Astrocyte (in vitro differentiated cells and primary cell): ENCODE data around the gene SNAPC4. TPM values are rescaled to one million over a fixed set of nuclear protein-coding genes. Genes with fewer than 3 reads are reported as not detected.

Source experiments
- DNase-seq: peaks from one replicate; pipeline ENCODE4 v3.0.0-alpha.2; 2010; ENCODE audit warnings: low read depth
- FAIRE-seq: peaks from 2 replicates; lab custom pipeline; 2011; peaks lifted over from hg19 to GRCh38; lab: Jason Lieb, UNC
- H2AFZ ChIP-seq: 2 replicates; pipeline ENCODE4 v1.6.0; 2012; ENCODE audit warnings: low read depth, low read length, inconsistent platforms
- H3K27ac ChIP-seq: 2 replicates; pipeline ENCODE4 v1.5.1; 2011; ENCODE audit warnings: low read depth, low read length, inconsistent platforms
- H3K27me3 ChIP-seq: 2 replicates; pipeline ENCODE4 v1.6.0; 2011; ENCODE audit warnings: low read length, inconsistent platforms; ENCODE audit not compliant: insufficient read depth
- H3K36me3 ChIP-seq: 2 replicates; pipeline ENCODE4 v1.5.1; 2011; ENCODE audit warnings: low read length, inconsistent platforms; ENCODE audit not compliant: insufficient read depth
- H3K4me1 ChIP-seq: 2 replicates; pipeline ENCODE4 v1.5.1; 2011; ENCODE audit warnings: low read length, inconsistent platforms; ENCODE audit not compliant: insufficient read depth
- H3K4me2 ChIP-seq: 2 replicates; pipeline ENCODE4 v1.6.0; 2012; ENCODE audit warnings: low read length, inconsistent platforms
- H3K4me3 ChIP-seq: 2 replicates; pipeline ENCODE4 v1.5.1; 2011; ENCODE audit warnings: low read depth, mild to moderate bottlenecking, low read length, inconsistent platforms; ENCODE audit not compliant: insufficient read depth
- H3K79me2 ChIP-seq: 2 replicates; pipeline ENCODE4 v1.6.0; 2012; ENCODE audit warnings: mild to moderate bottlenecking, low read length, inconsistent platforms; ENCODE audit not compliant: insufficient read depth
- H3K9ac ChIP-seq: 2 replicates; pipeline ENCODE4 v1.6.0; 2012; ENCODE audit warnings: mild to moderate bottlenecking, low read length, inconsistent platforms
- H3K9me3 ChIP-seq: 2 replicates; pipeline ENCODE4 v1.5.1; 2012; ENCODE audit warnings: low read depth, mild to moderate bottlenecking, low read length, inconsistent platforms; ENCODE audit not compliant: insufficient read depth
- H4K20me1 ChIP-seq: 2 replicates; pipeline ENCODE4 v1.6.0; 2012; ENCODE audit warnings: low read length, inconsistent platforms; ENCODE audit not compliant: insufficient read depth
- H3K27ac Mint-ChIP-seq: one replicate; pipeline ENCODE4 v1.8.0; 2021; ENCODE audit warnings: mild to moderate bottlenecking, mixed read lengths; ENCODE audit not compliant: unreplicated experiment
- H3K27me3 Mint-ChIP-seq: one replicate; pipeline ENCODE4 v1.8.0; 2021; ENCODE audit warnings: low read depth, mixed read lengths; ENCODE audit not compliant: unreplicated experiment
- H3K36me3 Mint-ChIP-seq: one replicate; pipeline ENCODE4 v1.8.0; 2021; ENCODE audit warnings: low read depth, mixed read lengths; ENCODE audit not compliant: unreplicated experiment
- H3K4me1 Mint-ChIP-seq: one replicate; pipeline ENCODE4 v1.8.0; 2021; ENCODE audit warnings: low read depth, mixed read lengths; ENCODE audit not compliant: unreplicated experiment
- H3K4me3 Mint-ChIP-seq: one replicate; pipeline ENCODE4 v1.8.0; 2021; ENCODE audit warnings: mild to moderate bottlenecking, moderate library complexity, mixed read lengths; ENCODE audit not compliant: unreplicated experiment
- H3K9me3 Mint-ChIP-seq: one replicate; pipeline ENCODE4 v1.8.0; 2021; ENCODE audit warnings: mild to moderate bottlenecking, mixed read lengths; ENCODE audit not compliant: unreplicated experiment
- EZH2 ChIP-seq: IDR thresholded peaks from 2 replicates; pipeline ENCODE4 v1.6.1; 2012; ENCODE audit warnings: mild to moderate bottlenecking, low read length, inconsistent platforms; ENCODE audit not compliant: insufficient read depth
- total RNA-seq: library from RNA; stranded (reverse); gene quantifications from 2 replicates; pipeline ENCODE4 v1.2.1, GENCODE V29; 2021
- TF ChIP-seq, protein P1 (sequence below): IDR thresholded peaks from 2 replicates; pipeline ENCODE4 v1.5.1; 2011; ENCODE audit warnings: low read depth, mild to moderate bottlenecking, inconsistent platforms, low read length, moderate library complexity; ENCODE audit not compliant: insufficient read depth

SNAPC4 gene
- total RNA-seq, 1 donor from 2014 or later = 18.6 TPM

DNA sequence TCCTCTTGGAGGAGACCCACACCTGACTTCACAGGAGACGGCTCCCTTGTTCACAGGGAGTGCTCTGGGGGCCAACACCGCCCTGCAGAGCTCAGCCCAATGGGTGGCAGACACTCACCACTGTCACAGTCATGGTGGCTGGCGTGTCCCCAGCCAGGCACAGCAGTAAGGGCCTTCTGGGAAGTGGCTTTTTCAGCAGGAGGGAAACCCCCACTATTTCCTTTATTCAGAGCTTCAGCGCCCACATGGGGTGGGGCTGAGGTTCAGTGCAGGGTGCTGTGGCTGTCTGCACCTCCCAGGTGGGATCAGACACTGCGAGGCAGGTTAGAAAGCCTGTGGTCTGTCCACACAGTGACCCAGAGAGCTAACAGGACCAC lies 3.6 kb upstream of the SNAPC4 start:
- H3K27me3 ChIP-seq = no peaks in the 10 kb centered on the region
- Mint-ChIP-seq H3K9me3 (no peaks in the 10 kb centered on the region), H3K36me3 (peaks cover 9% of the 10 kb centered on the region), H3K4me1 (peaks cover 11% of the 10 kb centered on the region), H3K27ac (no peak overlapping the region), H3K27me3 (no peaks in the 10 kb centered on the region), H3K4me3 (no peak overlapping the region)
- DNase-seq (no peak), FAIRE-seq (no peak)
- peaks cover 27% of the 10 kb centered on the region for H4K20me1 ChIP-seq
- H3K4me3 ChIP-seq = no peak overlapping the region
- H3K9me3 ChIP-seq = no peaks in the 10 kb centered on the region
- no peak overlapping the region for H3K4me2 ChIP-seq
- H3K36me3 ChIP-seq = peaks cover 2% of the 10 kb centered on the region
- H3K4me1 ChIP-seq = peaks cover 14% of the 10 kb centered on the region
- H2AFZ ChIP-seq = no peak overlapping the region
- no peak for TF ChIP-seq EZH2
- TF ChIP-seq, protein P1, sequence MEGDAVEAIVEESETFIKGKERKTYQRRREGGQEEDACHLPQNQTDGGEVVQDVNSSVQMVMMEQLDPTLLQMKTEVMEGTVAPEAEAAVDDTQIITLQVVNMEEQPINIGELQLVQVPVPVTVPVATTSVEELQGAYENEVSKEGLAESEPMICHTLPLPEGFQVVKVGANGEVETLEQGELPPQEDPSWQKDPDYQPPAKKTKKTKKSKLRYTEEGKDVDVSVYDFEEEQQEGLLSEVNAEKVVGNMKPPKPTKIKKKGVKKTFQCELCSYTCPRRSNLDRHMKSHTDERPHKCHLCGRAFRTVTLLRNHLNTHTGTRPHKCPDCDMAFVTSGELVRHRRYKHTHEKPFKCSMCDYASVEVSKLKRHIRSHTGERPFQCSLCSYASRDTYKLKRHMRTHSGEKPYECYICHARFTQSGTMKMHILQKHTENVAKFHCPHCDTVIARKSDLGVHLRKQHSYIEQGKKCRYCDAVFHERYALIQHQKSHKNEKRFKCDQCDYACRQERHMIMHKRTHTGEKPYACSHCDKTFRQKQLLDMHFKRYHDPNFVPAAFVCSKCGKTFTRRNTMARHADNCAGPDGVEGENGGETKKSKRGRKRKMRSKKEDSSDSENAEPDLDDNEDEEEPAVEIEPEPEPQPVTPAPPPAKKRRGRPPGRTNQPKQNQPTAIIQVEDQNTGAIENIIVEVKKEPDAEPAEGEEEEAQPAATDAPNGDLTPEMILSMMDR = no peak
- H3K27ac ChIP-seq = no peak overlapping the region
- peaks cover 30% of the 10 kb centered on the region for H3K79me2 ChIP-seq
- no peak overlapping the region for H3K9ac ChIP-seq

DNA sequence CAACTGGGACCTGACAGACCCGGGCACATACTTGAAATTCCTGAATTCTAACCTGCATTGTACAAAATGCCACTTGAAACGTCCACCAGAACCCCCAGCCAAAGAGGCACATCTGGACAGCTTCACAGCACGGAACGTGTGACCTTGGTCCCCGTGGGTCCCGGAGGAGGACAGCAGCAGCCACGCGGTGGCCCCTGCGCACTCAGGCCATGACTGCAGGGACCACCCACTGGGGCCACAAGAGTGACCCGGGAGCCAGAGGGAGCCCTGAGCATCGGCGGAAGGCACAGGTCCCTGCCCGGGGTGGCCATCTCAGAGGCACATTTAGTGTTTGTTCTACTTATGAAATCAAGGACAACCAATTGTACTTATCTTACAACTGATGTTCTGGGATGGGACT lies 2.1 kb upstream of the SNAPC4 start:
- FAIRE-seq = no peak
- H3K4me3 Mint-ChIP-seq = peak overlapping the region; percentile 40
- H3K27ac ChIP-seq = no peak overlapping the region

More for the DNA sequence above, 2.1 kb upstream of the SNAPC4 start:
- Histone ChIP-seq H4K20me1 (peaks cover 28% of the 10 kb centered on the region), H3K4me1 (peaks cover 15% of the 10 kb centered on the region), H2AFZ (no peak overlapping the region), H3K9me3 (no peaks in the 10 kb centered on the region), H3K4me3 (no peak overlapping the region), H3K27me3 (no peaks in the 10 kb centered on the region), H3K4me2 (no peak overlapping the region), H3K9ac (no peak overlapping the region), H3K79me2 (peaks cover 31% of the 10 kb centered on the region), H3K36me3 (peaks cover 6% of the 10 kb centered on the region)
- no peak for DNase-seq
- Mint-ChIP-seq H3K4me1 (peaks cover 9% of the 10 kb centered on the region), H3K36me3 (peaks cover 11% of the 10 kb centered on the region), H3K27ac (no peak overlapping the region), H3K27me3 (no peaks in the 10 kb centered on the region), H3K9me3 (no peaks in the 10 kb centered on the region)
- TF ChIP-seq, protein P1 = no peak
- TF ChIP-seq EZH2 = no peak
